Measurements from ENCODE around the gene PIGX. TPM values are rescaled to one million over a fixed set of nuclear protein-coding genes. Genes with fewer than 3 reads are reported as not detected.

The PIGX gene
- total and polyA plus RNA-seq, 2 of the 4 experiments (the other 2 are of a cell fraction): 9.4 to 14.5 TPM

GRCh38 chr3:196749125-196749524 lies 36.9 kb downstream of the PIGX start:
- no peak overlapping the region for H3K4ac ChIP-seq (ENCODE audit: low read depth, low read length)
- no peak overlapping the region for H4K5ac ChIP-seq (ENCODE audit: low read depth, low read length)
- in situ Hi-C loops (cut with MboI; ENCODE audit: low sequenced_read_pairs) (no loop called here), intact Hi-C loops (cut with micrococcal nuclease) (no loop called here), dilution Hi-C loops (cut with HindIII; ENCODE audit: low sequenced_read_pairs, unreplicated experiment) (no loop called here)
- DNase-seq: no peak
- H3K4me1 ChIP-seq (ENCODE audit: control insufficient read depth, insufficient read depth, low read length): no peaks in the 10 kb centered on the region; the same call in 1 of the 2 replicates
- H2AK5ac ChIP-seq (ENCODE audit: low read depth, low read length): no peak overlapping the region
- no peak overlapping the region for H4K91ac ChIP-seq (ENCODE audit: insufficient read depth, low read depth, low read length)
- no peak for ATAC-seq (ENCODE audit: low read depth)
- H3K18ac ChIP-seq (ENCODE audit: low read depth, low read length): no peak overlapping the region
- no peak overlapping the region for H2BK5ac ChIP-seq (ENCODE audit: low read depth, low read length, poor library complexity, severe bottlenecking)
- H4K8ac ChIP-seq (ENCODE audit: low read depth in 2 of 2, low read length in 2 of 2): no peak overlapping the region
- H3K79me1 ChIP-seq (ENCODE audit: low read depth in 1 of 2, low read length in 2 of 2): peaks cover 13 to 45% of the 10 kb centered on the region in 2 experiments; a peak in 3 of 4 replicates
- no peak overlapping the region for H3K9ac ChIP-seq (ENCODE audit: low read depth, low read length)
- no peak overlapping the region for H3K56ac ChIP-seq (ENCODE audit: extremely low read depth, insufficient read depth, low read length)
- POLR2A ChIA-PET (ENCODE audit: unreplicated experiment): no interaction called here
- TF ChIP-seq CTCF (conservative IDR thresholded peaks at IDR 0.05; ENCODE audit: low read depth, low read length): no peak
- TF ChIP-seq BHLHE40 (IDR thresholded peaks at IDR 0.05; ENCODE audit: low read depth, low read length): no peak
- no peak for TF ChIP-seq ELK1 (IDR thresholded peaks at IDR 0.05; ENCODE audit: borderline replicate concordance, low read depth, low read length)
- no peak for TF ChIP-seq POLR2A (IDR thresholded peaks at IDR 0.05; ENCODE audit: low read depth, low read length)
- TF ChIP-seq MAFK (IDR thresholded peaks at IDR 0.05; ENCODE audit: low read depth, low read length): no peak
- TF ChIP-seq CEBPB (IDR thresholded peaks at IDR 0.05; ENCODE audit: low read depth, low read length): no peak
- TF ChIP-seq USF2 (IDR thresholded peaks at IDR 0.05; ENCODE audit: low read depth, low read length): no peak
- TF ChIP-seq RFX5 (IDR thresholded peaks at IDR 0.05; ENCODE audit: low read depth, low read length): no peak
- no peak for TF ChIP-seq CHD1 (IDR thresholded peaks at IDR 0.05; ENCODE audit: low read depth, low read length)
- TF ChIP-seq MXI1 (IDR thresholded peaks at IDR 0.05; ENCODE audit: borderline replicate concordance, low read depth, low read length): no peak
- no peak for TF ChIP-seq MAZ (IDR thresholded peaks at IDR 0.05; ENCODE audit: borderline replicate concordance, low read depth, low read length)
- no peak for TF ChIP-seq RAD21 (IDR thresholded peaks at IDR 0.05; ENCODE audit: low read length)
- TF ChIP-seq SMC3 (IDR thresholded peaks at IDR 0.05; ENCODE audit: low read depth, low read length): no peak
- TF ChIP-seq NFE2L2 (IDR thresholded peaks at IDR 0.05; ENCODE audit: low read depth, low read length): no peak
- no peak for TF ChIP-seq RCOR1 (IDR thresholded peaks at IDR 0.05; ENCODE audit: insufficient replicate concordance, low read length)
- TF ChIP-seq FOS (IDR thresholded peaks at IDR 0.05; ENCODE audit: low read depth, low read length): no peak
- 0 out of 2 replicates have a peak, but pooled peaks cover 1% of the 10 kb centered on the region for H3K9me3 ChIP-seq (ENCODE audit: control insufficient read depth, insufficient read depth, low read length)
- H2AFZ ChIP-seq (replicated peaks; ENCODE audit: low read length, poor library complexity): no peak overlapping the region
- H3K9me1 ChIP-seq (ENCODE audit: insufficient read depth, low read length): peaks cover 4% of the 10 kb centered on the region; the same call in 1 of the 2 replicates
- H4K20me1 ChIP-seq (ENCODE audit: insufficient read depth, low read length): peaks cover 48% of the 10 kb centered on the region
- H2BK120ac ChIP-seq (ENCODE audit: low read depth, low read length): no peak overlapping the region
- CTCF ChIA-PET: interaction anchor here (0.6 kb wide), 1 partner anchor 549 kb away, joined by 3 read pairs; no protein-coding TSS in a partner anchor
- WGBS, 2 experiments (ENCODE audit: extremely low coverage in 2 of 2, insufficient read length in 1 of 2): no CpG with 5 or more reads among the region's 8 CpGs
- no peak overlapping the region for H3K23ac ChIP-seq (ENCODE audit: low read depth, low read length)
- H3K14ac ChIP-seq (replicated peaks; ENCODE audit: low read depth, low read length): no peak overlapping the region
- H2AK9ac ChIP-seq (replicated peaks; ENCODE audit: low read depth, low read length, poor library complexity): no peak overlapping the region
- H3K27me3 ChIP-seq (ENCODE audit: control insufficient read depth, insufficient read depth, low read length): no peaks in the 10 kb centered on the region
- no peak overlapping the region for H3K4me3 ChIP-seq (ENCODE audit: insufficient read depth, low read depth, low read length)
- no peak overlapping the region for H3K4me2 ChIP-seq (ENCODE audit: low read depth, low read length)
- peaks cover 4% of the 10 kb centered on the region; the same call in 1 of the 2 replicates for H3K36me3 ChIP-seq (ENCODE audit: control insufficient read depth, insufficient read depth, low read length)
- H3K27ac ChIP-seq (ENCODE audit: insufficient read depth, low read length): no peak overlapping the region
- no peak overlapping the region for H2BK15ac ChIP-seq (ENCODE audit: low read depth, low read length)
- no TSS peak for BruUV-seq (replicated peaks)
- H2BK20ac ChIP-seq (ENCODE audit: low read depth, low read length): no peak overlapping the region
